NCI-H748 treated with DMSO at 0.1 percent for 48 hours (cell line): ENCODE data around the gene NCOA7.
A peak's percentile ranks its signal among the peaks of the same experiment; 100 is the strongest.

ENCODE experiments used
- DNase-seq: peaks from one replicate; lab custom pipeline; 2025; lab: John Stamatoyannopoulos, UW

The NCOA7 gene

GRCh38 chr6:125790358-125791150, at the start of gene NCOA7:
Gene NCOA7, plus strand, starts transcription at chr6:125790960. Its CDS starts 24,395 bp downstream, at chr6:125815355.
- DNase-seq: peak; percentile 33

GRCh38 chr6:125741336-125741735, 49.4 kb upstream of the NCOA7 start:
- DNase-seq: no peak

- no peak for DNase-seq
Measured at GRCh38 chr6:125742024-125742423, 48.7 kb upstream of the NCOA7 start.

- DNase-seq: no peak
Measured at GRCh38 chr6:125742464-125743120, 48.2 kb upstream of the NCOA7 start.

GRCh38 chr6:125743604-125744003, 47.2 kb upstream of the NCOA7 start:
- DNase-seq: no peak

GRCh38 chr6:125745281-125746018, 45.3 kb upstream of the NCOA7 start:
- no peak for DNase-seq

- DNase-seq: no peak
Measured at GRCh38 chr6:125746019-125746414, 44.7 kb upstream of the NCOA7 start.

GRCh38 chr6:125746731-125747588, 43.8 kb upstream of the NCOA7 start:
- DNase-seq: peak; percentile 83

GRCh38 chr6:125747589-125748405, 43.0 kb upstream of the NCOA7 start:
- peak; percentile 57 for DNase-seq

- DNase-seq: peak; percentile 57
Measured at GRCh38 chr6:125748406-125749172, 42.2 kb upstream of the NCOA7 start.

- peak; percentile 84 for DNase-seq
Measured at GRCh38 chr6:125749173-125749864, 41.4 kb upstream of the NCOA7 start, which contains the start of gene HEY2. Gene HEY2, plus strand, starts transcription at chr6:125749632. Its CDS starts 145 bp downstream, at chr6:125749777.

- peak; percentile 56 for DNase-seq
Measured at GRCh38 chr6:125749865-125750691, 40.7 kb upstream of the NCOA7 start.

GRCh38 chr6:125750692-125751333, 39.9 kb upstream of the NCOA7 start:
- no peak for DNase-seq

GRCh38 chr6:125751334-125751916, 39.3 kb upstream of the NCOA7 start:
- no peak for DNase-seq

- DNase-seq: no peak
Measured at GRCh38 chr6:125752773-125753172, 38.0 kb upstream of the NCOA7 start.

- DNase-seq: peak; percentile 20
Measured at GRCh38 chr6:125753218-125753936, 37.4 kb upstream of the NCOA7 start.

GRCh38 chr6:125753937-125754259, 36.9 kb upstream of the NCOA7 start:
- DNase-seq: no peak
